HepG2 (cell line): Measurements from ENCODE around the gene C1orf115. TPM values are rescaled to one million over a fixed set of nuclear protein-coding genes. Genes with fewer than 3 reads are reported as not detected.
"Not testable (repeated sequence)": the region's sequence is repeated elsewhere in the genome, so short reads cannot be mapped to it uniquely, and the experiment has no call there.

Experiments used
- ATAC-seq: fragments of 200-7000 bp; cut with Tn5 transposase; 3 replicates; pipeline ENCODE4 v1.9.1; 2020; ENCODE audit warnings: mild to moderate bottlenecking, moderate library complexity
- BruUV-seq: library from RNA; stranded (reverse); fragments of 400-500 nt; replicated peaks from 2 replicates; lab custom pipeline; 2021; lab: Mats Ljungman, UMichigan
- CTCF ChIA-PET: fragments of 300-600 bp; formaldehyde crosslinking; extraction: SDS; loops from one replicate; lab custom pipeline; 2021; ENCODE audit warnings: low total read pairs, inconsistent platforms, low intra/inter-chr PET ratio; lab: Yijun Ruan, JAX
- POLR2A ChIA-PET: fragments of 350-600 bp; sonication (Branson Sonifier 250); formaldehyde crosslinking; loops from one replicate; lab custom pipeline; 2020; ENCODE audit warnings: antibody characterized with exemption, inconsistent platforms; lab: Yijun Ruan, JAX
- DNase-seq: peaks from one replicate; pipeline ENCODE4 v3.0.0-alpha.2; 2015; ENCODE audit warnings: low spot score
- FAIRE-seq: peaks from 3 replicates; lab custom pipeline; 2011; peaks lifted over from hg19 to GRCh38; lab: Jason Lieb, UNC
- H2AFZ ChIP-seq: one replicate; pipeline ENCODE4 v1.6.1; 2011; ENCODE audit warnings: low read length, inconsistent platforms
- H3K27ac ChIP-seq: fragments of 300-600 bp; 3 replicates; pipeline ENCODE4 v1.8.0; 2011; ENCODE audit warnings: mixed run types, mild to moderate bottlenecking, mixed read lengths, low read length, inconsistent platforms; ENCODE audit not compliant: insufficient read depth; ENCODE audit errors: extremely low read length
- H3K27me3 ChIP-seq, 2 experiments: fragments of 200-600 bp in 1 of 2; 2 replicates in 1 of 2; 3 replicates in 1 of 2; pipeline versions ENCODE4 v1.6.0 to v1.8.0; 2011; ENCODE audit warnings: low read length in 2 of 2, mild to moderate bottlenecking in 2 of 2, moderate library complexity in 2 of 2, inconsistent platforms in 1 of 2; ENCODE audit not compliant: insufficient read depth in 2 of 2, control insufficient read depth in 1 of 2
- H3K36me3 ChIP-seq, 2 experiments: fragments of 200-600 bp in 1 of 2; replicated peaks in 1 of 2; 2 replicates in 1 of 2; 3 replicates in 1 of 2; pipeline versions ENCODE4 v1.5.1 to v1.8.0; 2011; ENCODE audit warnings: low read length in 2 of 2, inconsistent platforms in 1 of 2; ENCODE audit not compliant: insufficient read depth in 2 of 2, control insufficient read depth in 1 of 2
- H3K4me1 ChIP-seq: 2 replicates; pipeline ENCODE4 v1.5.1; 2012; ENCODE audit warnings: low read length, inconsistent platforms; ENCODE audit not compliant: insufficient read depth
- H3K4me2 ChIP-seq: 2 replicates; pipeline ENCODE4 v1.6.0; 2011; ENCODE audit warnings: low read depth, low read length, inconsistent platforms
- H3K4me3 ChIP-seq, 3 experiments: fragments of 200-600 bp in 1 of 3; sonication (generic), shearing (Covaris generic) in 1 of 3; replicated peaks in 1 of 3; 2 replicates each; pipeline ENCODE4 v1.5.1; 2011 to 2016; ENCODE audit warnings: low read length in 3 of 3, inconsistent platforms in 2 of 3, low read depth in 2 of 3, mild to moderate bottlenecking in 2 of 3, control low read depth in 1 of 3, mixed read lengths in 1 of 3; ENCODE audit not compliant: insufficient read depth in 1 of 3
- H3K79me2 ChIP-seq: one replicate; pipeline ENCODE4 v1.6.1; 2011; ENCODE audit warnings: low read length, inconsistent platforms; ENCODE audit not compliant: insufficient read depth
- H3K9ac ChIP-seq: 2 replicates; pipeline ENCODE4 v1.6.0; 2011; ENCODE audit warnings: mild to moderate bottlenecking, low read depth, low read length, inconsistent platforms; ENCODE audit not compliant: insufficient read depth
- H3K9me3 ChIP-seq: 2 replicates; pipeline ENCODE4 v1.5.1; 2012; ENCODE audit warnings: mild to moderate bottlenecking, low read length
- H4K20me1 ChIP-seq: 2 replicates; pipeline ENCODE4 v1.6.0; 2011; ENCODE audit warnings: inconsistent platforms, mild to moderate bottlenecking, low read length, moderate library complexity; ENCODE audit not compliant: insufficient read depth
- BCL6 ChIP-seq: IDR thresholded peaks from 2 replicates; pipeline ENCODE4 v1.6.1; 2016; ENCODE audit warnings: missing genetic modification reagents, missing compliant biosample characterization
- HNRNPK ChIP-seq: fragments of 200-400 bp; formaldehyde crosslinking; IDR thresholded peaks from 2 replicates; pipeline ENCODE4 v1.6.1; 2018; ENCODE audit warnings: low read length, low read depth, moderate library complexity, mild to moderate bottlenecking; ENCODE audit not compliant: poor library complexity, severe bottlenecking
- NFIB ChIP-seq: sonication (generic); formaldehyde crosslinking; IDR thresholded peaks from 2 replicates; pipeline ENCODE4 v1.9.0; 2021; ENCODE audit warnings: missing genetic modification reagents, mild to moderate bottlenecking, borderline replicate concordance
- STAG1 ChIP-seq: sonication (generic); formaldehyde crosslinking; IDR thresholded peaks from 2 replicates; pipeline ENCODE4 v1.4.0; 2020; ENCODE audit warnings: missing genetic modification reagents
- ZNF343 ChIP-seq: sonication (generic); formaldehyde crosslinking; IDR thresholded peaks from 2 replicates; pipeline ENCODE4 v1.4.0; 2020; ENCODE audit warnings: mild to moderate bottlenecking, missing genetic modification reagents
- ZNF782 ChIP-seq: sonication (generic); formaldehyde crosslinking; IDR thresholded peaks from 2 replicates; pipeline ENCODE4 v1.4.0; 2020; ENCODE audit warnings: missing genetic modification reagents, mild to moderate bottlenecking, borderline replicate concordance
- WGBS: methylation state at CpG from one replicate; pipeline ENCODE4 v1.1.6; 2017; ENCODE audit warnings: low lambda C conversion rate; 5-methylcytosine and 5-hydroxymethylcytosine counted together
- in situ Hi-C: cut with HindIII; loops from 2 replicates; pipeline ENCODE4 v1.10.0; 2017; ENCODE audit warnings: low pct_unique_long_range_greater_than_20kb; ENCODE audit not compliant: extremely low pct_ligation_motif_present
- intact Hi-C: fragments of 100-400 bp; cut with micrococcal nuclease; formaldehyde crosslinking; loops from one replicate; pipeline ENCODE4 v1.10.0; 2022; ENCODE audit not compliant: unreplicated experiment
- polyA plus RNA-seq, 8 experiments: library from polyadenylated mRNA; depleted of rRNA in 3 of 8; stranded (reverse) in 7 of 8; unstranded in 1 of 8; fragments of >200 nt; fragmentation: Illumina TruSeq in 4 of 8; extraction: Trizol in 4 of 8; gene quantifications; 2 replicates each; pipeline versions ENCODE4 v1.2.1 to v1.2.3, GENCODE V29; 2011 to 2016; ENCODE audit warnings: low read depth in 4 of 8, missing spikeins in 1 of 8, mixed read lengths in 1 of 8; ENCODE audit not compliant: insufficient read depth in 1 of 8
- total RNA-seq, 5 experiments: library from RNA; depleted of rRNA; stranded (reverse); fragments of >200 nt; fragmentation: Illumina TruSeq; extraction: Trizol; gene quantifications; 2 replicates each; pipeline ENCODE4 v1.2.3, GENCODE V29; 2016; ENCODE audit warnings: low read depth in 1 of 5

The C1orf115 gene
- total and polyA plus RNA-seq, 2 of the 13 experiments (the other 11 are each of a cell fraction or from before 2014, with no cell fraction given): 25.2 to 85.9 TPM

GRCh38 chr1:220734571-220735326 is 44.6 kb downstream of the C1orf115 start (continued):
- no peak for TF ChIP-seq ZNF782 (CRISPR knock-in tag)
- no peak for TF ChIP-seq ZNF343
- TF ChIP-seq NFIB: no peak
- TF ChIP-seq, all 625 proteins: peak for 90

- FAIRE-seq, H3K9ac ChIP-seq, H3K4me2 ChIP-seq, DNase-seq, H3K27ac ChIP-seq, H4K20me1 ChIP-seq, H2AFZ ChIP-seq, H3K27me3 ChIP-seq, in situ Hi-C loops, H3K36me3 ChIP-seq, CTCF ChIA-PET, H3K9me3 ChIP-seq, H3K4me3 ChIP-seq, ATAC-seq, H3K79me2 ChIP-seq, BruUV-seq, POLR2A ChIA-PET, intact Hi-C loops: not testable (repeated sequence)
- TF ChIP-seq HNRNPK: peak; percentile 54
- H3K4me1 ChIP-seq: peaks cover 31% of the 10 kb centered on the region
- WGBS: 91% methylated on average over 7 of the region's 7 CpGs
These were observed 46.1 kb downstream of the C1orf115 start for GRCh38 chr1:220736283-220736682.

- BruUV-seq: no TSS peak
- peaks cover 2% of the 10 kb centered on the region for H3K4me1 ChIP-seq
- H3K9ac ChIP-seq: no peak overlapping the region
- TF ChIP-seq BCL6 (peak; percentile 61), STAG1 (CRISPR knock-in tag) (no peak)
- H3K27ac ChIP-seq: no peak overlapping the region
- no peak overlapping the region for H3K4me3 ChIP-seq
- no peaks in the 10 kb centered on the region for H3K9me3 ChIP-seq
- POLR2A ChIA-PET: no interaction called here
- no peaks in the 10 kb centered on the region for H3K36me3 ChIP-seq
- no peak overlapping the region for H2AFZ ChIP-seq
- CTCF ChIA-PET: no interaction called here
- DNase-seq (no peak), ATAC-seq (no peak), FAIRE-seq (no peak)
- WGBS: 1% methylated on average over 2 of the region's 2 CpGs
- no peaks in the 10 kb centered on the region for H3K79me2 ChIP-seq
- in situ Hi-C loops (no loop called here), intact Hi-C loops (no loop called here)
- no peaks in the 10 kb centered on the region for H4K20me1 ChIP-seq
- peaks cover 0 to 4% of the 10 kb centered on the region in 2 experiments; a peak in 4 of 5 replicates for H3K27me3 ChIP-seq
- H3K4me2 ChIP-seq: no peak overlapping the region
These were observed 51.2 kb downstream of the C1orf115 start for GRCh38 chr1:220741349-220741748.
